CD4-positive, alpha-beta T cell treated with Interleukin-6 for 4 hours (primary cell): ENCODE results near the gene PNPLA5.
"Not testable (repeated sequence)": the region's sequence is repeated elsewhere in the genome, so short reads cannot be mapped to it uniquely, and the experiment has no call there.

ENCODE experiments used
- DNase-seq: peaks from one replicate; pipeline ENCODE4 v3.0.0-alpha.2; 2020; ENCODE audit warnings: mixed read lengths

PNPLA5 gene

GRCh38 chr22:43891360-43892182 lies at the start of gene PNPLA5:
PNPLA5 (minus strand) TSS chr22:43892013; CDS start chr22:43891880, 133 bp downstream.
- DNase-seq: no peak

GRCh38 chr22:43941449-43941848 lies 49.6 kb upstream of the PNPLA5 start:
- no peak for DNase-seq

- no peak for DNase-seq
Observed at GRCh38 chr22:43931771-43932170, 40.0 kb upstream of the PNPLA5 start.

GRCh38 chr22:43928908-43929307 lies 37.1 kb upstream of the PNPLA5 start:
- no peak for DNase-seq

GRCh38 chr22:43928468-43928867 lies 36.7 kb upstream of the PNPLA5 start:
- DNase-seq: no peak

- DNase-seq: no peak
Observed at GRCh38 chr22:43926349-43926710, 34.5 kb upstream of the PNPLA5 start.

GRCh38 chr22:43925433-43926348 lies 33.9 kb upstream of the PNPLA5 start:
- DNase-seq: no peak

- no peak for DNase-seq
Observed at GRCh38 chr22:43924877-43925276, 33.1 kb upstream of the PNPLA5 start.

- DNase-seq: peak; percentile 88
Observed at GRCh38 chr22:43923631-43924464, 32.0 kb upstream of the PNPLA5 start, which contains the start of gene PNPLA3. PNPLA3 (plus strand) TSS chr22:43923805; CDS start chr22:43923912, 107 bp downstream.

- no peak for DNase-seq
Observed at GRCh38 chr22:43923191-43923590, 31.4 kb upstream of the PNPLA5 start.

GRCh38 chr22:43922123-43922522 lies 30.3 kb upstream of the PNPLA5 start:
- no peak for DNase-seq

- no peak for DNase-seq
Observed at GRCh38 chr22:43921370-43921769, 29.6 kb upstream of the PNPLA5 start.

- no peak for DNase-seq
Observed at GRCh38 chr22:43919106-43919973, 27.5 kb upstream of the PNPLA5 start.

- DNase-seq: no peak
Observed at GRCh38 chr22:43917521-43917920, 25.7 kb upstream of the PNPLA5 start.

- no peak for DNase-seq
Observed at GRCh38 chr22:43911351-43911750, 19.5 kb upstream of the PNPLA5 start.

- DNase-seq: no peak
Observed at GRCh38 chr22:43910178-43910695, 18.4 kb upstream of the PNPLA5 start.

- DNase-seq: no peak
Observed at GRCh38 chr22:43909708-43910107, 17.9 kb upstream of the PNPLA5 start.

- DNase-seq: no peak
Observed at GRCh38 chr22:43905681-43906080, 13.9 kb upstream of the PNPLA5 start.

GRCh38 chr22:43904412-43904811 lies 12.6 kb upstream of the PNPLA5 start:
- not testable (repeated sequence) for DNase-seq

- not testable (repeated sequence) for DNase-seq
Observed at GRCh38 chr22:43903033-43903432, 11.2 kb upstream of the PNPLA5 start.

GRCh38 chr22:43901976-43902643 lies 10.3 kb upstream of the PNPLA5 start:
- no peak for DNase-seq
